Measurements from ENCODE around the gene KRT9. TPM values are rescaled to one million over a fixed set of nuclear protein-coding genes. Genes with fewer than 3 reads are reported as not detected.
"Not testable (repeated sequence)": the region's sequence is repeated elsewhere in the genome, so short reads cannot be mapped to it uniquely, and the experiment has no call there.

The KRT9 gene
- total RNA-seq, 2 experiments from 2014 or later: not detected

- ChIA-PET CTCF (no interaction called here), POLR2A (no interaction called here)
- Mint-ChIP-seq H3K27ac (no peak overlapping the region), H3K27me3 (peaks cover 8% of the 10 kb centered on the region), H3K36me3 (ENCODE audit: low read depth) (no peaks in the 10 kb centered on the region), H3K4me1 (no peaks in the 10 kb centered on the region), H3K9me3 (no peaks in the 10 kb centered on the region), H3K4me3 (no peak overlapping the region)
- DNase-seq: no peak
Measured at GRCh38 chr17:41614098-41614497, 42.2 kb upstream of the KRT9 start.

DNA sequence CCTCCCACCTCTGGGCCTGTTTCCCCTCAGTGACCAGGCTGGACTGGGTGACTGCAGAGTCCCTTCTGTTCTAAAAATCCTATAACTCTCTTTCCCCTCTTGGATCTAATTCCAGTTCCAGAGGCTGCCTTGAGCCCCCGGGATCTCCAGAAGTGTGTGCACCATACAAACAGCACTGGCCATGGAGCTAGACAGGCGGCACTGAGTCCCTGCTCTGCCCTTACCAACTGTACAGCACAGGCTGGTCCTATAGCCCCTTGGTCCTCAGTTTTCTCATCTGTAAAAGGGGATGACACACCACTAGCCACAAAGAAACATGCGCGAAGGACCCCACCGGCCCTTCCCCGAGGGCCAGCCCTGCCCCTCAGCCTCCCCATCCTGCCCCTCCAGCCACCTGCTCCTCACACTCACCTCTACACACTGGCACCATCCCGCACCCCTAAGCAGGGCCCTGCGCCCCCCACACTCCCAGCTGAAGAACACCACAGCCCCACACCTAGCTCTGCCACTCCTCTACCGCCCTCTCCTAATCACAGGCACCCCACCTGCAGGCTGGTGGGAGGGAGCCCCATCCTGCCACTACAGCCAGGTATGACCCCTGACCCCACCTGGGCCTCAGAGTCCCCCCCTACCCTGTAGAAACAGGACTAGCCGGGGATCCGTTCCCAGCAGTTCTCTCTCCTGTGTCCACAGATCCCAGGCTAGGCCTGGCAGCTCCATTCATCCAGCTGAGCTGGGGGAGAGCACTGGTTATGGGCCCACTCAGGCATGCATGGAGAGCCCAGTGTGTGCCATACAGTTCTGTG lies 41.6 kb upstream of the KRT9 start:
- Mint-ChIP-seq H3K36me3 (ENCODE audit: low read depth) (no peaks in the 10 kb centered on the region), H3K4me1 (no peaks in the 10 kb centered on the region), H3K9me3 (no peaks in the 10 kb centered on the region), H3K27me3 (peaks cover 10% of the 10 kb centered on the region), H3K4me3 (no peak overlapping the region), H3K27ac (no peak overlapping the region)
- no peak for DNase-seq
- ChIA-PET POLR2A (no interaction called here), CTCF (interaction anchor here (0.5 to 0.6 kb wide), 2 partner anchors 10 to 11 kb away, joined by 3 to 4 read pairs; no protein-coding TSS in a partner anchor)

DNA sequence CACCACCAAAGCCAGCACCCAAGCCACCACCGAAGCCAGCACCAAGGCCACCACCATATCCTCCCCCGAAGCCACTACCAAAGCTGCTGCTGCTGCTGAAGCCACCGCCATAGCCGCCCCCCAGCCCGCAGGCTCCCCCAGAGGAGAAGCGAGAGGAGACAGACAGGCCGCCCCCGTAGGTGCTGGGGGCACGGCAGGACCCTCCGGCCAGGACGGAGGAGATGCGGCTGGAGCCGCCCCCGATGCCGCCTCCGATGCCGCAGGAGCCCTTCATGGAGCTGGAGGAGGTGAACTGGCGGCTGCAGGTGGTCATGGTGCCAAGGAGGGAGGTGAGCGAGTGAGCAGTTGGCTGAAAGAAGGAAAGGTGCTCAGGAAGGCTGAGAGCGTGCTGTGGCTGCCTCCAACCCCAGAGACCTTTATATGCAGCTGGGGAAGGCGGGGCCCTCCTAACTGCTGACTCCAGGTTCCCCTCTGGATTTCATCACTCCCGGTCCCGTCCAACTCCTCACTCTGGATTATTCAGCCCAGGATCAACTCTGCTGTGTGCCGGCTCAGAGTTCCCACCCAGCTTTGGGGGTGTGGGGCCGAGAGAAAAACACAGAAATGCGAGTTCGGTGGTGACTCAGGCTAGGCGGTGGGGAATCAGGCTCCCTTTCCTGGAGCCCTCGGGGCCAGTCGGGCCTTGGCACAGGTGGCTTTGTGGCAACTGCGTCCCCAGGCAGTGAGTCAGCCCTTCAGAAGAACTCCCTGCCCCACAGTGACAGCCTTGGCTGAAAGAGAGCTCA lies 40.7 kb upstream of the KRT9 start, which contains the start of gene KRT16:
KRT16 (minus strand) TSS at position 392 of the 785 bp plus-strand sequence; CDS start at position 313, 79 bp downstream.
- CTCF ChIA-PET: interaction anchor here (0.5 to 0.6 kb wide), 2 partner anchors 9 to 10 kb away, joined by 3 to 4 read pairs; no protein-coding TSS in a partner anchor
- H3K36me3 Mint-ChIP-seq (ENCODE audit: low read depth); H3K4me1 Mint-ChIP-seq; H3K27ac Mint-ChIP-seq; H3K4me3 Mint-ChIP-seq; DNase-seq; H3K27me3 Mint-ChIP-seq; POLR2A ChIA-PET; H3K9me3 Mint-ChIP-seq: not testable (repeated sequence)

DNA sequence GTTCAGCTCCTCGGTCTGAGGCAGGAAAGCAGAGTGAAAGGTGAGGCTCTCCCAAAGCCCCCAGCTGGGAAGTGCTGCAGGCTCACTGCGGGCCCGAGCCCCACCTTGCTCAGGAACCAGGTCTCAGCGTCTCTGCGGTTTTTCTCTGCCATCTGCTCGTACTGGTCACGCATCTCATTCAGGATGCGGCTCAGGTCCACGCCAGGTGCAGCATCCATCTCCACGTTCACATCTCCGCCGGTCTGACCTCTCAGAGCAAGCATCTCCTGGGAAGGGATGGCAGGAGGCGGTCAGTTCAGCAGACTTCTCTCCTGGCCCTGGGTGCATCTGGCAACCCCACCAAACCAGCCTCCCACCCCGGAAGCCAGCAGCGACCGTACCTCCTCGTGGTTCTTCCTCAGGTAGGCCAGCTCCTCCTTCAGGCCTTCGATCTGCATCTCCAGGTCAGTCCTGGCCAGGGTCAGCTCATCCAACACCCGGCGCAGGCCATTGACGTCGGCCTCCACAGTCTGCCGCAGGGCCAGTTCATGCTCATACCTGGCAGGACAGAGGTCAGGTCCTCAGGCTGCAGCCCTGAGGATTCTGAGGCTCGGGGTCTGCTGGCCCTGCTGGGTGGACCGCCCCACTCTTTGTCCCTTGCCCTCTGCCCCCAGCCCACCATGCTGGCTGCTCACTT lies 39.2 kb upstream of the KRT9 start:
- ChIA-PET CTCF (no interaction called here), POLR2A (no interaction called here)
- Mint-ChIP-seq H3K36me3 (ENCODE audit: low read depth) (peaks cover 3% of the 10 kb centered on the region), H3K4me3 (no peak overlapping the region), H3K9me3 (peaks cover 11% of the 10 kb centered on the region), H3K4me1 (no peaks in the 10 kb centered on the region), H3K27me3 (peaks cover 17% of the 10 kb centered on the region), H3K27ac (no peak overlapping the region)
- no peak for DNase-seq

DNA sequence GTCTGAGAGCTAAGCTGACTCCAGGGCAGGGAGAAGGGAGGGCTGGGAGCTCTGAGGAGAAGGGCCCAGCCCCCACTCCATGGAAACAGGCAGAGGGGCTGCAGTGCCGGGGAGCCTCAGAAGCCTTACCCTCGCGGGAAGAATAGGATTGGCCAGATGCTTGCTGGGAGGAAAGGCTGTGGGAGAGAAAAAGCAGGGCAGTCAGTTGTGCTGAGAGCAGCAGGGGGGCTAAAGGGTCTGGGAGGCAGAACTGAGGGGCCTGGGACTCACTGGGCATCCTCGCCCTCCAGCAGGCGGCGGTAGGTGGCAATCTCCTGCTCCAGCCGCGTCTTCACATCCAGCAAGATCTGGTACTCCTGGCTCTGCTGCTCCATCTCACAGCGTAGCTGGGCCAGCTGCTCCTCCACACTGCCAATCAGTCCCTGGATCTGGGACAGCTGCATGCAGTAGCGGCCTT lies 38.2 kb upstream of the KRT9 start:
- DNase-seq; H3K4me1 Mint-ChIP-seq; POLR2A ChIA-PET; H3K27ac Mint-ChIP-seq; CTCF ChIA-PET; H3K36me3 Mint-ChIP-seq (ENCODE audit: low read depth); H3K4me3 Mint-ChIP-seq: not testable (repeated sequence)
- Mint-ChIP-seq H3K9me3 (peaks cover 11% of the 10 kb centered on the region), H3K27me3 (peaks cover 22% of the 10 kb centered on the region)

DNA sequence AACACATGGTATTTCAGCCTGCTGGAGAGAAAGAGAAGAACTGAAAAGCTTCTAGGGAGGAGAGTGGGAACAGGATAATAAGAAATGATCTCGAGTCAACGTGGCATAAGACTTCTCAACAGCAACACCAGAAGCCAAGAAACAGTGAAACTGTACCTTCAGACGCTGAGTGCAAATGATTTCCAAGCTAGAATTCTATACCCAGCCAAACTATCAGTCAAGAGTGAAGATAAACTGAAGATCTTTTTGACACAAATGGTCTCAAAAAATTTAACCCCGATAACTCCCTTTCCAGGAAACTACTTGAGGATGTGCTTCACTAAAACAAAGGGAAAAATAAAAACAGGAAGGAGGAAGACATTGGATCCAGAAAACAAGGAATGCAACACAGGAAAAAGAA lies 35.1 kb upstream of the KRT9 start:
- DNase-seq; POLR2A ChIA-PET; H3K36me3 Mint-ChIP-seq (ENCODE audit: low read depth); CTCF ChIA-PET; H3K27ac Mint-ChIP-seq; H3K4me3 Mint-ChIP-seq; H3K4me1 Mint-ChIP-seq: not testable (repeated sequence)
- H3K27me3 Mint-ChIP-seq: peaks cover 30% of the 10 kb centered on the region
- H3K9me3 Mint-ChIP-seq: peaks cover 11% of the 10 kb centered on the region

DNA sequence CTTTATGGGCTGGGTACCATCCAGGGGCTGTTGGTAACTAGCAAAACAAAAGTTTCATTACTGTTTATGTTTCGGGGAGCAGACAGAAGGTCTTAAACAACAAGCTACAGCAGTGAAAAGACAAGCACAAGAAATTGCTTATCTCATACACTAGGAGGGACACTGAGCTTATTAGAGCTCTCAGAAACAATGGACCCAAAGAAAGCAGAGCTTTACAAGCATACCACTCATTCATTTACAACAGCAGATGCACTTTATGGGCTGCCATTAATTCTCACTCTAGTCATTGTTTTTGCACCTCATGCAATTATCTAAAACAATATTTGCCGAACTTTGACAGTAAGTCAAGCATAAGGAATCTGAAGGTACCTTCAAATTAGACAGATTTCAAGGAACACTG lies 30.7 kb upstream of the KRT9 start:
- POLR2A ChIA-PET: no interaction called here
- DNase-seq: no peak
- no peak overlapping the region for H3K4me3 Mint-ChIP-seq
- H3K36me3 Mint-ChIP-seq (ENCODE audit: low read depth): peaks cover 3% of the 10 kb centered on the region
- peaks cover 20% of the 10 kb centered on the region for H3K27me3 Mint-ChIP-seq
- no peak overlapping the region for H3K27ac Mint-ChIP-seq
- no peaks in the 10 kb centered on the region for H3K4me1 Mint-ChIP-seq
- CTCF ChIA-PET: interaction anchor here (1.0 to 1.3 kb wide), 2 partner anchors 10 to 63 kb away, joined by 3 to 4 read pairs; partner anchors contain the start of gene KRT16
- H3K9me3 Mint-ChIP-seq: peaks cover 9% of the 10 kb centered on the region

- no peak overlapping the region for H3K27ac Mint-ChIP-seq
Measured at GRCh38 chr17:41600318-41600717, 28.5 kb upstream of the KRT9 start.

DNA sequence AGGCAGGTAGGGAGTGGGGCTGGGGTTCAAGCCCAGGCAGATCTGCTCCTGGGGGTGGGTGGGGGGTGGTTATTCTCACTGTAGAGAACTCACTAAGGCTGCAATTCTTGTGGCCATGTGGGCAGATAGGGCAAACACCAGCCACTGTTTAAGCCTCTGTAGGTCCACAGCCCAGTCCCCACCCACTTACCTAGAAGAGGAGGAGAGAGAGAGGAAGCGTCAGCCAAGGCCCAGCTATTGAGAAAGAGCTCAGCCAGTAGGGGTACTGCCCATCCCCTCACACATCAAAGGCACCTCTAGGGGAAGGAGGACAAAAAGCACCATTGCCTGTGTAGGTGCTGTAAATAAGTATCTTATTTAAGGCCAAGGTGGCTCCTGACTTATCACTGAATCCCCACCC lies 27.8 kb upstream of the KRT9 start:
- Mint-ChIP-seq H3K27ac (no peak overlapping the region), H3K27me3 (peaks cover 8% of the 10 kb centered on the region), H3K9me3 (no peaks in the 10 kb centered on the region), H3K4me3 (no peak overlapping the region), H3K36me3 (ENCODE audit: low read depth) (no peaks in the 10 kb centered on the region), H3K4me1 (no peaks in the 10 kb centered on the region)
- POLR2A ChIA-PET: no interaction called here
- DNase-seq: no peak
- CTCF ChIA-PET: interaction anchor here (1.0 kb wide), 1 partner anchor 50 kb away, joined by 4 read pairs; no protein-coding TSS in a partner anchor

More at GRCh38 chr17:41600318-41600717, 28.5 kb upstream of the KRT9 start:
- Mint-ChIP-seq H3K4me3 (no peak overlapping the region), H3K4me1 (no peaks in the 10 kb centered on the region), H3K36me3 (ENCODE audit: low read depth) (no peaks in the 10 kb centered on the region), H3K9me3 (no peaks in the 10 kb centered on the region), H3K27me3 (peaks cover 8% of the 10 kb centered on the region)
- ChIA-PET CTCF (interaction anchor here (1.0 kb wide), 1 partner anchor 51 kb away, joined by 4 read pairs; no protein-coding TSS in a partner anchor), POLR2A (no interaction called here)
- no peak for DNase-seq

- ChIA-PET POLR2A (no interaction called here), CTCF (no interaction called here)
- no peaks in the 10 kb centered on the region for H3K4me1 Mint-ChIP-seq
- H3K9me3 Mint-ChIP-seq: no peaks in the 10 kb centered on the region
- H3K36me3 Mint-ChIP-seq (ENCODE audit: low read depth): no peaks in the 10 kb centered on the region
- H3K27ac Mint-ChIP-seq: no peak overlapping the region
- no peak for DNase-seq
- H3K4me3 Mint-ChIP-seq: no peak overlapping the region
- H3K27me3 Mint-ChIP-seq: no peaks in the 10 kb centered on the region
Measured at GRCh38 chr17:41595585-41595984, 23.7 kb upstream of the KRT9 start.

DNA sequence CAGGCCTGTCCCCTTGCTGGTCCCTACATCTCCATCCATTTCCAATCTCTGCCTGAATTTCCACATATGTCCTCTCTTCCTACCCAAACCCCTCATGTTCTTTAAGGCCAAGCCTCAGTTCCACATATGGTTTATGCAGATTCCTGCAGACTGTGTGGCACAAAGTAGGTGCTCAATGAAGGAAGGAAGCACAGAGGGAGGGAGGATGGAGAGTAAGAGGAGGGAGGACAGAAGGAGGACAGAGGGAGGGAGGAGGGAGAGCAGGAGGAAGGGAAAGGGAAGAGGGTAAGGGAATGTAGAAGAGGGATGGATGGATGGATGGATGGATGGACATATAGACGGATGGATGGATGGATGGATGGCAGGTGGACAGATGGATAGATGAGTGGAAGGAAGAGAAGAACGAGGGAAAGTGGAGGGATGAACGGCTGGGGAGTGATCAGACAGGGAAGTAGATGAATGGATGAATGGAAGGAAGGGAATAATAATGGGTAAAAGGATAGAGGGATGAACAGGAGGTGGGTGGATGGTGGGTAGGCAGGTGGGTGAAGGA lies 22.6 kb upstream of the KRT9 start:
- no peaks in the 10 kb centered on the region for H3K36me3 Mint-ChIP-seq (ENCODE audit: low read depth)
- no peak overlapping the region for H3K27ac Mint-ChIP-seq
- no peak overlapping the region for H3K4me3 Mint-ChIP-seq
- no peaks in the 10 kb centered on the region for H3K9me3 Mint-ChIP-seq
- DNase-seq: no peak
- POLR2A ChIA-PET: no interaction called here
- CTCF ChIA-PET: interaction anchor here (1.2 to 1.9 kb wide), 2 partner anchors 9 to 69 kb away, joined by 4 to 5 read pairs; no protein-coding TSS in a partner anchor
- H3K4me1 Mint-ChIP-seq: no peaks in the 10 kb centered on the region
- no peaks in the 10 kb centered on the region for H3K27me3 Mint-ChIP-seq

- no peaks in the 10 kb centered on the region for H3K36me3 Mint-ChIP-seq (ENCODE audit: low read depth)
- no peak overlapping the region for H3K4me3 Mint-ChIP-seq
- ChIA-PET CTCF (interaction anchor here (1.2 to 1.9 kb wide), 2 partner anchors 8 to 70 kb away, joined by 4 to 5 read pairs; no protein-coding TSS in a partner anchor), POLR2A (interaction anchor here (0.5 kb wide), 1 partner anchor 350 kb away, joined by 3 read pairs; no protein-coding TSS in a partner anchor)
- H3K27me3 Mint-ChIP-seq: no peaks in the 10 kb centered on the region
- H3K9me3 Mint-ChIP-seq: no peaks in the 10 kb centered on the region
- no peak for DNase-seq
- H3K27ac Mint-ChIP-seq: no peak overlapping the region
- H3K4me1 Mint-ChIP-seq: no peaks in the 10 kb centered on the region
Measured at GRCh38 chr17:41593306-41593981, 21.6 kb upstream of the KRT9 start.
